NCI-H226 (cell line): ENCODE results near the gene IRF2BP1.
A peak's percentile ranks its signal among the peaks of the same experiment; 100 is the strongest.

Source experiments
- DNase-seq: peaks from one replicate; pipeline ENCODE4 v3.0.0-alpha.2; 2015

Gene IRF2BP1, protein sequence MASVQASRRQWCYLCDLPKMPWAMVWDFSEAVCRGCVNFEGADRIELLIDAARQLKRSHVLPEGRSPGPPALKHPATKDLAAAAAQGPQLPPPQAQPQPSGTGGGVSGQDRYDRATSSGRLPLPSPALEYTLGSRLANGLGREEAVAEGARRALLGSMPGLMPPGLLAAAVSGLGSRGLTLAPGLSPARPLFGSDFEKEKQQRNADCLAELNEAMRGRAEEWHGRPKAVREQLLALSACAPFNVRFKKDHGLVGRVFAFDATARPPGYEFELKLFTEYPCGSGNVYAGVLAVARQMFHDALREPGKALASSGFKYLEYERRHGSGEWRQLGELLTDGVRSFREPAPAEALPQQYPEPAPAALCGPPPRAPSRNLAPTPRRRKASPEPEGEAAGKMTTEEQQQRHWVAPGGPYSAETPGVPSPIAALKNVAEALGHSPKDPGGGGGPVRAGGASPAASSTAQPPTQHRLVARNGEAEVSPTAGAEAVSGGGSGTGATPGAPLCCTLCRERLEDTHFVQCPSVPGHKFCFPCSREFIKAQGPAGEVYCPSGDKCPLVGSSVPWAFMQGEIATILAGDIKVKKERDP

DNA sequence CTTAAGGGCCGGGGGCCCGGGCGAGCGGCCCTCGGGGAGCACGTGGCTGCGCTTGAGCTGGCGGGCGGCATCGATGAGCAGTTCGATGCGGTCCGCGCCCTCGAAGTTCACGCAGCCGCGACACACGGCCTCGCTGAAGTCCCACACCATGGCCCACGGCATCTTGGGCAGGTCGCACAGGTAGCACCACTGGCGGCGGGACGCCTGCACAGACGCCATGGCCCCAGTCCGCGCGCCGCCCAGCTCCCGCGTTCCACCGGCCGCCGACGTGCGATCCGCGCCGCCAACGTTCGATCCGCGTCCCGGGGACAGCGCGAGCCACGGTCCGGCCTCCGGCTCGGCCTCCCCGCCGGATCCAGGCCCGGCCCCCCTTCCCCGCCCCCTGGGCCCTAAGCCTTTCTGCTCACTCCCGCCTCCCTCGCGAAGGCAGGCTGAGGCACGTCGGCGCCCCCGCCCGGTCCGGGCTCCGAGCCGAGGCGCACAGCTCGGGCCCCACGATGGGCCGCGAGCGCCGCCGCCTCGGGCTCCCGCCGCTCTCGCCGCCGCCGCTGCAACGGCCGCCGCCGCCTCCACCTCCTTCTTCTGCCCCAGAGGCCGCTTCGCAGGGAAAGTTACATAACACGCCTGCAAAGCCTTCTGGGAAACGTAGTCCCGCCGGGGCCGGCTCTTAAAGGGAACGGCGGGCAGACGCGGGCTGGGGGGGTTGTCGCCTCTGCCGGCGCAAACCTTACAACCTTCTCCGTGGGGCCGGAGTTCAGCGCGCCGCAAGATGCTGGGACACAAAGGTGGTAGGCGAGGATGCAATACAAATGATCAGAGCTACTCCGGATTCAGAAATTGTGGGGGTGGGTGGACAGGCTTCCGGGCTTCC is at the start of gene IRF2BP1:
TSS of gene IRF2BP1 (minus strand) at position 586 of the 871 bp plus-strand sequence. CDS start at position 219, 367 bp downstream.
- DNase-seq, result peak; percentile 90

DNA sequence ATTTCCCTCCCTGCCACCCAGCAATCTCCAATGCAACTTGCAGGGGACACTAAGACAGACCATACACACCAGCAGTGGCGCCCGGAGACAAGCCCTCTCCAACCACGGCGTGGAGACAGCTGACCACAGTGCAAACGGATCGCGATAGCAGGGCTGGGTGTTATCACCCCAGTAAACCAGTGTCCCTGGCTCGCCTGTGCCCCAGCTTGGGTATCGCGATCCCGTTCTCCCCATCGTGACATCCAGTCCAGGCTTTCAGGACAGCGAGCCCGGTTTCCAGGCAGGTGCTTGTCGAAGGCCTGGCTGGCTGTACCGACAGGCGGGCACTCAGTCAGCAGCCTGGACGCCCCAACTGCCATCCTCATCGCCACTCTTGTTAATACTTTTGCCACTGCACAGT is 49.3 kb upstream of the IRF2BP1 start:
- no peak for DNase-seq

DNA sequence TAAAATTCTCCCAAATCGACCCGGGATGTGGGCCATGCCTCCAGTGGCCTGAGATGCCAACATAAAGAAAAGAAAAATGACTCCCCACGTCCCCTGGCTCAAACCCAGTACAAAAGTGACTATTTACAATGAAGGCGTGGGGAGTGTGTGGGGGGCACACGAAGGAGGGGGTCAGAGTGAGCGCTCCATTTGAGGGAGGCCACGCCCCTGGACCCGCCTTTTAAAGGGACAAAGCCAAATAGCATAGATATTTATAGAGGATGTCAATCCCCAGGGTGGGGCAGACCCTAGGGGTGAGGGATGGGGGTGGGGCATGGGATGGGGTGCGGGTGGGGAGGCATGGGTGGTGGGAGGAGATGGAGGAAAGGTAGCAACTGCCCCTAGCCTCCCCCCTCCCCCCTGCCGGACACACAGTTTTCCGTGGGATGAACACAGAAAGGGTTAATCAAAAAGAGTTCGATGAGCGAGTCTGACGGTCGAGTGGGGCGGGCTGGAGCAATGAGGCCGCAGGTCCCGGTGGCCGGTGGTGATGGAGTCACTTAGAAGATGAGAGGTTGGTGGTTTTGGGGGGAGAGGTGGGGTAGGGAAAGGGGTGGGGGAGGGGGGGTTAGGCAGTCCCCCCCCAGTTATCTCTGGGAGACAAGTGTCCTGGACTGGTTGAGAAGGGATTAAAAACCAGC is 48.8 kb upstream of the IRF2BP1 start:
- no peak for DNase-seq

DNA sequence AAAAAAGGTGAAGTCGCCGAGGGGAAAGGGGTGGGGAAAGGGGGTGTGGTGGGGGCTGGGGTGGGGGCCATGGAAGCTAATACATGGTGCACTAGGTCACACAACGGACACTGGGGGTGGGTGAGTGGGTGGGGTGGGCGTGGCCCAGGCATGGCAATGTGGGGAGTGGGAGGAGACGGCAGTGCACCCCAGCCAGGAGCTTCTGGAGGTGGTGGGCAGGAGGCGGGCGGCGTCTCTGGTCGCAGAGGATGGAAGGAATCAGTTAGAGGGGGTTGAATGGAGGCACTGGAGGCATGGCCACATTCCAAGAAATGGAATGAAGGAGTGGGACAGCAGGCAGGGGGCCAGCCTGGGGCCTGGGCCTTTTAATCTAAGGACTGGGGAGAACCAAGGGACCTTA is 47.8 kb upstream of the IRF2BP1 start:
- no peak for DNase-seq

DNA sequence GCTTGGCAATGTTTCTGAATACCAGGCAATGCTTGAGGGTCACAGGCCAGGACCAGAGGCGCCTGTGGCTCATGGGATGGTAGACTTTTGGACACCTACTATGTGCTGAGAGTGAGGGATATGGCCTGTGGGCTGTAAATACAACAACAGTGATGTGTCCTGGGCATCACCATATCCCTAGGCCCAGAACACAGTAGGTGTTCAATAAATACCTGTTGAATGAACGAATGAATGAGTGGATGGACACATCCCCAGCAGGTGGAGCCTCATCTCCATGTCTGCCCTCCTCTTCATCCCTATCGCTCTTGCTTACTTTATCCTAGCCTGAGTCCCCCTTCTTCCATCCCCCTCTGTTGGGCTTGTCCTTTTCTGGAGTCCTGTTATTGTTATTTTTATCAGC is 45.1 kb upstream of the IRF2BP1 start:
- no peak for DNase-seq

DNA sequence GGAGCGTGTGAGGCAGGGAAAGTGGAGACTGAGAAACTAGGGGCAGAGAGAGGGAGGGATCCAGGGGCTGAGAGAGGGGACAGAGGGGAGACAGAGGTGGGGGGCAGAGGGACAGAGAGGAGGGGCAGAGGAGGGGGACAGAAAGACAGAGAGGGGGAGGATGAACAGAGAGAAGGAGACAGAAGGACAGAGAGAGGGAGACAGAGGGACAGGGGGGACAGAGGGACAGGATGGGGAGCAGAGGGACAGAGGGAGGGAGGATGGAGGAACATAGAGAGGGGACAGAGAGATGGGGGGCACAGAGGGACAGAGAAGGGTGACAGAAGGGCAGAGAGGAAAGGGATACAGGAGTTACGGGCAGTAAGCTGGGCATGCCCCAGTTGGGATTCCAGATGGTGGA is 43.3 kb upstream of the IRF2BP1 start:
- DNase-seq, result no peak

DNA sequence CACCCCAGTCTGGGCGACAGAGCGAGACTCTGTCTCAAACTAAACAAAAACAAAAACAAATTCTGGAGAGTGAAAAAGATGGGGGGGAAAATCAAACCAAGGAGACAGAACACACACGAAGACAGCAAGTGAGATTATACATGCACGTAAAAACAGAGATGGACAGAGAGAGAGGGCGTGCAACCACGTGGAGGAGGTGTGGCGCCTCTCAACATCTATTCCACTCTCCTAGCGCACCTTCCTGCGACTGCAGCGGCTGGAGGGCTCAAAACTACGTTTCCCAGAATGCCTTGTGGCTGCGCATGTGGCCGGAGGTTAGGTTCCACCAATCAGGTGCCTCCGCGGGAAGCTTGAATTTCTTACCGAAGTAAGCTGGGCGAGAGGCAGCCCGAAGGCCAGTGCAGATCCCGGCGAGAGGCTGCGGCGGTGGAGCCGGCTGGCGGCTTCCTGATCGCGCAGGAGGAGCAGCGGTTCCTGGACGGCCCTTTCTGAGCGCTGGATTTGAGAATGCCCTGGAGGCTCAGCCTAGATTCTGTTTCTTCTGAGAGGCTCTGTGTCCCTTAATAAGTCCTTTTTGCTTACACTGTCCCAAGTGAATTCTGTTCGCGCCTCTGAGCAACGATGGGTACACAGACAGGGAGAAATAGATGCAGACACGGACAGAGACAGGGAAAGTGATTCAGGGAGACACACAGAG is 41.8 kb upstream of the IRF2BP1 start:
- peak; percentile 84 for DNase-seq

DNA sequence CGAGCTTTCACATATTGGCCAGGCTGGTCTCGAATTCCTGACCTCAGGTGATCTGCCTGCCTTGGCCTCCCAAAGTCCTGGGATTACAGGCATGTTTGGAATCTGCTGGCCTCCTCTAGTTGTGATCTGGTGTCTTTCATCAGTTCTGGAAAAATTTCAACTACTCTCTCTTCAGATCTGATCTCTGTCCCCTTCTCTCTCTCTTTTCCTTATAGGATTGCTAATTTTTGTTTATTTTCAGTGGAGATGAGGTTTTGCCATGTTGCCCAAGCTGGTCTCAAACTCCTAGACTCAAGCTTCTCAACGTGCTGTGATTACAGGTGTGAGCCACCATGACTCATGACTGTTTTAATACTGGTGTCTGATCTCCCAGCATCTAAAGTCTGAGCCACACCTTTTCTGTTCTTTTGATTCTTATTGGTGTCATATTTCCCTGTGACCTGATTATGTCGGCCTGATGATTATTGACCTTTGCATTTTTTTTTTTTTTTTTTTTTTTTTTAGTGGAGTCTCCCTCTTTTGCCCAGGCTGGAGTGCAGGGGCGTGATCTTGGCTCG is 39.0 kb upstream of the IRF2BP1 start:
- DNase-seq, result no peak

DNA sequence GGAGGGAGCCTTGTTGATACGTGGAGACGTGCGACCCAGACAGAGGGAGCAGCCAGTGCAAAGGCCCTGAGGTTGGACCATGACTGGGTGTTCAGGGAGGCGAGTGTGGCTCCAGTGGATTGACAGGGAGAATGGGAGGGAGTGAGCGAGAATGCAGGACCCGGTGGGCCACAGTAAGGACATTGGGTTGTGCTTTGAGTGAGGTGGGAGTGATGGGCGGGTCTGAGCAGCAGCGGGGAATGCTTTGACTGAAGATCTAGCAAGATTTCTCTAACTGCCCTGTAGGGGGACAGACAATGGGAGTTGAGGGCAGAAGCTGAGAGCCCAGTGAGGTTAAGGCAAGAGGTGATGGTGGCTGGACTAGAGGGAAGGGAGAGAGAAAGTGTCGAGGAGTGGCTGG is 36.3 kb upstream of the IRF2BP1 start:
- no peak for DNase-seq

DNA sequence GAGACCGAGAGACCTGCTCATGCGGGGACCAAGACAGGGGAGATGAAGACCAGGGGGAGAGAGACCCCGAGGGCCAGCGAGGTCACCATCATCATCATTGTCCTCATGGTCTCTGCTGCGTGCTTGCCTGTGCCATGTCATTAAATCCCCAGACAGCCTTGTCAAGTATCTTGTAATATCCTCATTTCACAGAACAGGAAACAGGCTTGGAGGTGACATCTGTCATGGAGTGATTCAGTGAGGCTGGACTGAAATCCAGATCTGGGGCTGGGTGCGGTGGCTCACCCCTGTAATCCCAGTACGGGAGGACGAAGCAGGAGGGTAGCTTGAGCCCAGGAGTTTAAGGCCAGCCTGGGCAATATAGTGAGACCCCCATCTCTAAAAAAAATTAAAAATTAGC is 34.5 kb upstream of the IRF2BP1 start:
- no peak for DNase-seq

DNA sequence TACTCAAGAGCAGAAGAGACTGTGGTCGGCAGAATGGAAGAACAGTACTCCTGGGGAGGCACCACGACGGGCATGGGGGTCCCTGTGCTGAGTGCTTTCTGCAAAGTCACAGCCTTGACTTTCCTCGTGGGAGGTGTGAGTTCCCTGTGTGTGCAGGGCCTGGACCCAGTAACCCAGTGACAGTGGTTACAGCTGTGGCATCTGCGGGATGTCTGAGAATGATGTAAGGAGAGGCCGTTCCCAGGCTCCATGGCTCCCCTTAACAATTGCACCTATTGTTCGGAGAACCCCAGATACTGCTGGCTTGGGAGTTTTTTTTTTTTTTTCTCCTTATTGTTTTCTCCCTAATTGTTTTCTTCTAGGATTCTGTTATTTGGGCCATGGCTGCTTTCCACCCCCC is 33.7 kb upstream of the IRF2BP1 start:
- no peak for DNase-seq

DNA sequence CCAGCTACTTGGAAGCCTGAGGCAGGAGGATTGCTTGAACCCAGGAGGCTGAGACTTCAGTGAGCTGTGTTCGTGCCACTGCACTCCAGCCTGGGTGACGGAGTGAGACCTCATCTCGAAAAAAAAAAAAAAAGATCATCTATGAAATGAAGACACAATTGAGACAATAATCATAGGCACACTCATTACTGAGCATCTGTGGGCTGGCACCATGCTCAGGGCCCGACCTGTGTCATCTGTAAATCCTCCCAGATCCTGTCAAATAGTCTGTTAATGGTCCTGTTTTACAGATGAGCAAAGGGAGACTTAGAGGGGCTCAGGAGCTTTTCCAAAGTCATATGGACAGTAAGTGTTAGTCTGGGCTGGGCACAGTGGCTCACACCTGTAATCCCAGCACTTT is 32.8 kb upstream of the IRF2BP1 start:
- DNase-seq, result no peak

DNA sequence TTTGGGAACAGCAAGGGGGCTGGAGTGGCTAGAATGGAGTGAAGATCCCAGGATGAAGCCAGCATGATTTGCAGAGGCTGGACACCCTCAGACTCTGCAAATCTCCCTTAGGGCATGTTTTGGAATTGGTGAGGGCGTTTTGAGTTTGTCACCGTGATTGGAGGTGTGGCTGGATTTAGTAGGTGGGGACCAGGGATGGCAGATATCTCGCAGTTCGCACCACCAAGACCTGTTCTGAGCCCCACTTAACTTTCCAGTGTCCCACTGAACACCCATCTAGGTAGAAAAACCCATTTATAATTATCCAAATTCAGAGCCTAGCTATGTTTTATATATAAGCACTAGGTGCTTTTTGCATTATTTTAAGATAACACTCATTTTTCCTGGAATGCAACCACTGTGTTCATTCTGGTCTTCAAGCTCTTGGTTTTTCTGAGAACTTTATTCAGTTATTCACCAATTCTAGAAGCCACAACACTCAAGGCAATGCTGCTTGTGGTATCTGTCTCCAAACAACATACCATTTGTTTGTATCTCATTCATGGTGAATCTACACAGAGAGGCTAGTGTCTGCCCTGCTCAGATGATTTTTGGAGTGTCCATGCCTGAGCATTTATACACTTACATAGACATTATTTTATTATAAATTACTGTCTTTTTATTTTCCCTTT is 31.6 kb upstream of the IRF2BP1 start:
- no peak for DNase-seq

DNA sequence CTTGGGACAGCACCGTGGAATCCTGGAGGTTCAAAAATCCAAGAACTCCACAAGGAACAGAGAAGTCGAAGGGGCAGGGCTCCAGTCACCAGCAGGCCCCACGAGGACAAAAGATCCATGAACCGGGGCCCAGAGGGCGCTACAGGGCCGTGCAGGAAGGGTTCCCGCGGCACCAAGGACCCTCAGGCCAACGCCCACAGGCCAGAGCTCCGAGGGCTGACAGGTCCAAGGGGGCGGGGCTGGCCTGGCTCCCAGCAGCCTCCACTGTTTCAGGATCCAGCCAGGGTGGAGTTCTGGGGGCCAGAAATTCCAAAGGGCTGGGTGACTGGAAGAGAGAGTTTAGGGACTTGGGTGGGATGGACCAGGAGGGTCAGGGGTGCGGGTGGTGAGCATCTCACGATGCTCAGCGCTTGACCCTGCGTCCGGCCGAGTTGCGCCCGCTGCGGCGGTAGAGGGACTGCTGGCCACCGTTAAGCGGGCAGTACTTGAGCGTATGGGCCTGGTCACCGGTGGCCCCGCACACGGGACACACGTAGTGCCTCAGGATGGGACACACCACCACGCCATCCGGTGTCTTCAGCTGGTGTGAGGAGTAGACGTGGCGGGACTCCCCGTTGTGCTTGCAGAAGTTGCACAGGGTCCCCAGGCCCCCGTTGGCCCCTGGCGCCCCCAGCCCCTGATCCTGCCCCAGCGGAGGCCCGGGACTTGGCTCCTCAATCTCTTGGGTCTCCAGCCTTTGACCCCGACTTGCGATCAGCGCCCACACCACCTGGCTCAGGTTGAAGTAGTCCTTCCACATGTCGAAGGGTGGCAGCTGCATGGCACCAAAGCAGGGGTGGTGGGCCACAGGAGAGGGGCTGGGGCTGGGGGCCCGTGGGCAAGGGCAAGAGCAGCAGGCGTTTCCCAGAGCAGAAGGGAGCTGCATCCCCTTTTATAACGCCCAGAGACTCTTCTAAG is 28.2 kb upstream of the IRF2BP1 start, which contains the start of gene NANOS2:
TSS of gene NANOS2 (minus strand) at position 905 of the 957 bp plus-strand sequence. CDS start at position 820, 85 bp downstream.
- no peak for DNase-seq

DNA sequence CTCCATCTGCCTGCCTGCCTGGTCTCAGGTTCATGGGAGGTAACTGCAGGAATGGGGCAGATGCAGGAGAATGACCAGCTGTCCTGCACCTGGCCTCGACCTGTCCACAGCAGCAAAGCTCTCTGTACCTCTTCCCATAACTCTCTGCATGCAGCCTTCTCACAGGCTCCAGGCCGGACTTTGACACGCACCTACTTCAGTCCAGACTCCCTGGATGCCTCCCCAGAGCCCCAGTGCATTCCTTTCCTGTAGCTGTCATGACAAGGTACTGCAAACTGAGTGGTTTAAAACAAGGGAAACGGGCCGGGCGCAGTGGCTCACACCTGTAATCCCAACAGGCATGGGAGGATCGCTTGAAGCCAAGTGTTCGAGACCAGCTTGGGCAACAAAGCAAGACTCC is 25.4 kb upstream of the IRF2BP1 start:
- DNase-seq, result no peak

DNA sequence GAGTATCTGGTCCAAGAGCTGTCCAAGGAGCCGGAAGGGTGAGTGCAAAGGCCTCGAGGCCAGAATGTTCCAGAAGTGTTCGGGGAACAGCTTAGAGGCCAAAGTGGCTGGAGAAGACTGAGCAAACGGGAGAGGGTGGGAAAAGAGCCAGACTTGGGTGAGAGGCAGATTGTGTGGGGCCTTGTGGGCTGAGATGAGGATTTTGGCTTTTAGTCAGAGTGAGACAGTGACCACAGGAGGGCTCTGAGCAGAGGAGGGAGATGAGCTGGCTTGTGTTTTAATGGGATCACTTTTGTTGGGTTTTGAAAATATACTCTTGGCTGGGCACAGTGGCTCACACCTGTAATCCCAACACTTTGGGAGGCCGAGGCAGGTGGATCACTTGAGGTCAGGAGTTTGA is 23.0 kb upstream of the IRF2BP1 start:
- no peak for DNase-seq

DNA sequence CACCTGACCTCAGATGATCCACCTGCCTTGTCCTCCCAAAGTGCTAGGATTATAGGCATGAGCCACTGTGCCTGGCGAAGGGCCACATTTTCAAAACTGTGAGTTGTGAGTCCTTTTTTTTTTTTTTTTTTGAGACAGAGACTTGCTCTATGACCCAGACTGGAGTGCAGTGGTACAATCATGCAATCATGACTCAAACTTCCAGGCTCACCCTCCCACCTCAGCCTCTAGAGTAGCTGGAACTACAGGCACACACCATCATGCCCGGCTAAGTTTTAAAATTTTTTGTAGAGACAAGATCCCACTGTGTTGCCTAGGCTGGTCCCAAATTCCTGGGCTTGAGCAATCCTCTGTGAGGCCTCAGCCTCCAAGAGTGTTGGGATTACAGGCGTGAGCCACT is 20.3 kb upstream of the IRF2BP1 start:
- peak; percentile 33 for DNase-seq

DNA sequence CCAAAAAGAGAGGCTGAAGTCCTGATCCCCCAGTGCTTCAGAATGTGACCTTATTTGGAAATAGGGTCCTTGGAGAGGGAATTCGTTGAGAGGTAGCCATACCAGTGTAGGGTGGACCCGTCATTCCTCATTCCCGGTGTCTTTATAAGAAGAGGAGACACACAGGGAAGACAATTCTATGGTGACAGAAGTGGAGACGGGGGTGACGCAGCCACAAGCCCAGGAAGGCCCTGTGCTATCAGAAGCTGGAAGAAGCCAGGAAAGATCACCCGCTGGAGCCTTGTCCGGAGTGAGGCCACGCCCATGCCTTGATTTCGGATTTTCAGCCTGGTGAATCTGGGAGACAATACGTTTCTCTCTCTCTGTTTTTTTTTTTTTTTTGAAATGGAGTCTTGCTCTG is 19.1 kb upstream of the IRF2BP1 start:
- no peak for DNase-seq

DNA sequence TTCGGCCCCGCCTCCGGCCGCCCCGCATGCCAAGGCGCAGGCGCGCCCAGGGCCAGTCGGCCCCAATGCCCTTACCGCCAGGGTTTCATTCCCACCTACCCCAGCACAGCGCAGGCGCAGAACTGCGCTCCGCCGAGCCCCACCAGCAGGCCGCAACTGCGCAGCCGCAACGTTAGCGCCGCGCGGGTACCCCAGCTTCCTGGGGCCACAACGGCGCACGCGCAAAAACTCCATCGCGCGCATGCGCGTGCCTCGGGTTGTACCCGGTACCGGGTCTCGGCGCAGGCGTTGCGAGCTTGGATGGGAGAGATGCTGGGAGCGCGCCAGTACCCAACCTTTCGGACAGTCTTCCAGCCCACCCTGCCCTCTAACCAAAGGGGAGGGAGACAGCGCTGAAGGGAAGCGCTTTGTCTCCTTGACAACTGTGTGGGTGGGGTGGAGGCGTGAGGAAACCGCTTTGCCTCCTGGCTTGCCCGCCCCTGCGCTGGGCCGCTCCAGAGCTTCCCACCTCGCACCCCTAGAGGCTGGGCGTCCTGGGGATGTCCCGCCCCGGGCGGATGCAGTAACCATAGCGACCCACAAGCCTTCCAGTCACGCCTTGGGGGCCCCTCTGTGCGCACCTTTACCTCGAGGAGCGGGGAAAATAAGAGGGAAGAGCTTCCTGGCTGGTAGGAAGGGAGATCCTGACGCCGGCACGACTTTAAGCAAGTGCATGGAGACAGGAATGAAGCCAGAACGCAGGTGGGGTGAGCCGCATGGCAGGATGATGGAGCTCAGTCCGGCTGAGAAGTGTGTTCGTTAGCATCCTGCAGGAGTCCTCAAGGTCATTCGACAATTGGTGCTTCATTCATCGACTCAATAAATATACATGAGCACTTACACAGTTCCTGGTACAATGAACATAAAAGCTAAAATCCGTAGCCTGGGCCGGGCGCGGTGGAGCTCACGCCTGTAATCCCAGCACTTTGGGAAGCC is 17.0 kb upstream of the IRF2BP1 start:
- peak; percentile 90 for DNase-seq
